Heart left ventricle (tissue), 13 donors: ENCODE results near the gene PDE11A.

ENCODE experiments used
- CTCF ChIP-seq, 12 donors: fragments of 200-600 bp; sonication (generic) in 4 of 12; IDR thresholded peaks; one replicate each; pipeline versions ENCODE4 v1.5.0 to v1.8.0; 2018 to 2022; ENCODE audit warnings: antibody characterized with exemption in 12 of 12, mild to moderate bottlenecking in 5 of 12
- POLR2A ChIP-seq, 2 donors: fragments of 450-650 bp; IDR thresholded peaks; one replicate each; pipeline ENCODE4 v1.6.1; 2017; ENCODE audit warnings: antibody characterized with exemption in 2 of 2, mild to moderate bottlenecking in 2 of 2, moderate library complexity in 2 of 2
- donor health status: ischemic (EF 13 %, LVEDD 7.1; RV severe dilation, severe dysfunction).
- donor health status: DM: no; HTN: yes; CAD: no.
- donor health status: DM: no; HTN: no; CAD: no.
- donor health status: ischemic (EF 25% LVEDD 6.9; RV normal size, moderate dysfunction).
- donor health status: ischemic (EF 25% LVEDD 5.7; RV mildly dilated, moderate dysfunction).
- donor health status: ischemic (EF 35%, LVEDD 5.7; RV mildly dilated, moderate dysfunction).
- donor health status: nonischemic (EF 11% LVEDD 7.7; RV severe dilation, severe dysfunction).
- donor health status: DM: yes; HTN: yes; CAD: no.
- donor health status: PGD.
- donor health status: ischemic (EF 29% LVEDD 5.4; RV normal size, mild dysfunction).
- donor health status: nonischemic (EF 23%, LVEDD 6.1; RV moderate dilation, normal function).

- TF ChIP-seq CTCF (IDR thresholded peaks at IDR 0.05) = no peak
- TF ChIP-seq POLR2A (IDR thresholded peaks at IDR 0.05) = no peak
These were observed 162.6 kb downstream of the PDE11A start for GRCh38 chr2:177909962-177910361.
